Tibial nerve (tissue), 4 donors: ENCODE data around the gene CATSPERZ. TPM values are rescaled to one million over a fixed set of nuclear protein-coding genes. Genes with fewer than 3 reads are reported as not detected.
A peak's percentile ranks its signal among the peaks of the same experiment; 100 is the strongest.

Experiments used
- DNase-seq, 2 donors: peaks; one replicate each; pipeline ENCODE4 v3.0.0-alpha.2; 2019; ENCODE audit warnings: low spot score in 2 of 2
- H3K27ac ChIP-seq, 4 donors: fragments of 200-600 bp; sonication (generic) in 3 of 4; one replicate each; pipeline ENCODE4 v1.5.1; 2017 to 2019; ENCODE audit warnings: mild to moderate bottlenecking in 1 of 4
- H3K27me3 ChIP-seq, 2 donors: fragments of 200-600 bp; sonication (generic) in 1 of 2; one replicate each; pipeline versions ENCODE4 v1.5.1 to v1.6.0; 2017 to 2019
- H3K36me3 ChIP-seq, 3 donors: fragments of 200-600 bp; sonication (generic); one replicate each; pipeline ENCODE4 v1.5.1; 2018 to 2019
- H3K4me1 ChIP-seq, 4 donors: fragments of 200-600 bp; sonication (generic) in 3 of 4; one replicate each; pipeline ENCODE4 v1.5.1; 2017 to 2019
- H3K4me3 ChIP-seq, 4 donors: fragments of 200-600 bp; sonication (generic) in 3 of 4; one replicate each; pipeline ENCODE4 v1.5.1; 2017 to 2019; ENCODE audit warnings: mild to moderate bottlenecking in 1 of 4, moderate library complexity in 1 of 4
- H3K9me3 ChIP-seq, 4 donors: fragments of 200-600 bp; sonication (generic) in 3 of 4; one replicate each; pipeline ENCODE4 v1.5.1; 2017 to 2019
- EP300 ChIP-seq, 2 donors: sonication (generic); formaldehyde crosslinking; IDR thresholded peaks; one replicate each; pipeline ENCODE4 v1.6.1; 2017; ENCODE audit warnings: antibody characterized with exemption in 2 of 2, mild to moderate bottlenecking in 1 of 2
- POLR2A ChIP-seq, 2 donors: fragments of 450-650 bp; IDR thresholded peaks; one replicate each; pipeline ENCODE4 v1.6.1; 2017; ENCODE audit warnings: antibody characterized with exemption in 2 of 2, mild to moderate bottlenecking in 2 of 2, moderate library complexity in 2 of 2
- WGBS, 2 donors: methylation state at CpG; one replicate each; pipeline ENCODE4 v1.1.5; 2018; 5-methylcytosine and 5-hydroxymethylcytosine counted together
- total RNA-seq, 4 donors: library from RNA; depleted of rRNA; stranded (reverse); fragments of >200 nt; gene quantifications; one replicate each; pipeline ENCODE4 v1.1.0, GENCODE V29; 2016
- TF ChIP-seq, protein P1 (sequence below), 5 experiments: fragments of 200-600 bp in 3 of 5; fragments of 450-650 bp in 2 of 5; sonication (generic) in 3 of 5; IDR thresholded peaks; one replicate each; pipeline ENCODE4 v1.5.1; 2016 to 2019; ENCODE audit warnings: antibody characterized with exemption in 5 of 5, mild to moderate bottlenecking in 3 of 5, moderate library complexity in 2 of 5

The CATSPERZ gene
- total RNA-seq, 4 donors from 2014 or later = not detected

- Histone ChIP-seq H3K27ac (no peak overlapping the region), H3K4me3 (peak overlapping the region in 2 of 4 donors; percentile 23 to 44), H3K27me3 (peaks cover 0 to 69% of the 10 kb centered on the region in 2 donors), H3K4me1 (peaks cover 0 to 23% (median 9%) of the 10 kb centered on the region in 4 donors), H3K9me3 (no peaks in the 10 kb centered on the region), H3K36me3 (peaks cover 0 to 18% (median 0%) of the 10 kb centered on the region in 3 donors)
- TF ChIP-seq POLR2A (IDR thresholded peaks at IDR 0.05) (no peak), EP300 (IDR thresholded peaks at IDR 0.05) (no peak)
- TF ChIP-seq, protein P1, sequence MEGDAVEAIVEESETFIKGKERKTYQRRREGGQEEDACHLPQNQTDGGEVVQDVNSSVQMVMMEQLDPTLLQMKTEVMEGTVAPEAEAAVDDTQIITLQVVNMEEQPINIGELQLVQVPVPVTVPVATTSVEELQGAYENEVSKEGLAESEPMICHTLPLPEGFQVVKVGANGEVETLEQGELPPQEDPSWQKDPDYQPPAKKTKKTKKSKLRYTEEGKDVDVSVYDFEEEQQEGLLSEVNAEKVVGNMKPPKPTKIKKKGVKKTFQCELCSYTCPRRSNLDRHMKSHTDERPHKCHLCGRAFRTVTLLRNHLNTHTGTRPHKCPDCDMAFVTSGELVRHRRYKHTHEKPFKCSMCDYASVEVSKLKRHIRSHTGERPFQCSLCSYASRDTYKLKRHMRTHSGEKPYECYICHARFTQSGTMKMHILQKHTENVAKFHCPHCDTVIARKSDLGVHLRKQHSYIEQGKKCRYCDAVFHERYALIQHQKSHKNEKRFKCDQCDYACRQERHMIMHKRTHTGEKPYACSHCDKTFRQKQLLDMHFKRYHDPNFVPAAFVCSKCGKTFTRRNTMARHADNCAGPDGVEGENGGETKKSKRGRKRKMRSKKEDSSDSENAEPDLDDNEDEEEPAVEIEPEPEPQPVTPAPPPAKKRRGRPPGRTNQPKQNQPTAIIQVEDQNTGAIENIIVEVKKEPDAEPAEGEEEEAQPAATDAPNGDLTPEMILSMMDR (IDR thresholded peaks at IDR 0.05) = no peak
- 0 to 1% methylated on average over 42 to 52 of the region's 96 CpGs for WGBS, 2 donors
- DNase-seq = no peak
These were observed 8.3 kb upstream of the CATSPERZ start for GRCh38 chr11:64291752-64292459.

GRCh38 chr11:64292460-64293254, 7.5 kb upstream of the CATSPERZ start:
- no peak for DNase-seq
- Histone ChIP-seq H3K36me3 (peaks cover 0 to 18% (median 0%) of the 10 kb centered on the region in 3 donors), H3K27ac (no peak overlapping the region), H3K4me1 (peaks cover 0 to 26% (median 9%) of the 10 kb centered on the region in 4 donors), H3K9me3 (no peaks in the 10 kb centered on the region), H3K4me3 (peak overlapping the region in 2 of 4 donors; percentile 23 to 44), H3K27me3 (peaks cover 0 to 76% of the 10 kb centered on the region in 2 donors)
- no peak for TF ChIP-seq EP300 (IDR thresholded peaks at IDR 0.05)
- TF ChIP-seq, protein P1 (IDR thresholded peaks at IDR 0.05) = no peak
- no peak for TF ChIP-seq POLR2A (IDR thresholded peaks at IDR 0.05)
- 23 to 36% methylated on average over 33 to 39 of the region's 42 CpGs for WGBS, 2 donors

DNA sequence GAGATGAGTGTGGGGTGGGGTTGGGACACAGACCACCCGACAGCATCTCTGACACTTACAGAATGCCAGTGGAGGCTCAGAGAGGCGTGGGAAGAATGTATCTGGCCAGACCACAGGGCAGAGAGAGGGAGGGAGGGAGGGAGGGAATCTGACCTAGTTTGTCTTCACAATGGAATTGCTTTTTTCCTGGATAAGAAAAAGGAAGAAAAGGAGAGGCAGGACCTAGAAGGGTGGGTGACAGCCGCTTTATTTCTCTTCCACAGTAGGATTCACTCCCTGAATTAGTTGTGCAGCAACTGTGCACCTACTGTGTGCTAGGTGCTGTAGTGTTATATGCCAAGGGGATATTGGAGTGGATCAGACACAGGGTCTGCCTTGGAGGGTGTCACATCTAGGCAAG, 5.4 kb upstream of the CATSPERZ start:
- no peak for DNase-seq
- Histone ChIP-seq H3K27ac (no peak overlapping the region), H3K4me3 (no peak overlapping the region), H3K36me3 (peaks cover 0 to 2% (median 0%) of the 10 kb centered on the region in 3 donors), H3K27me3 (peaks cover 2 to 93% of the 10 kb centered on the region in 2 donors), H3K9me3 (no peaks in the 10 kb centered on the region), H3K4me1 (peaks cover 0 to 36% (median 18%) of the 10 kb centered on the region in 4 donors)
- TF ChIP-seq, protein P1 (IDR thresholded peaks at IDR 0.05) = no peak
- TF ChIP-seq POLR2A (IDR thresholded peaks at IDR 0.05) = no peak
- no peak for TF ChIP-seq EP300 (IDR thresholded peaks at IDR 0.05)
- 29 to 30% methylated on average over 3 of the region's 3 CpGs for WGBS, 2 donors

DNA sequence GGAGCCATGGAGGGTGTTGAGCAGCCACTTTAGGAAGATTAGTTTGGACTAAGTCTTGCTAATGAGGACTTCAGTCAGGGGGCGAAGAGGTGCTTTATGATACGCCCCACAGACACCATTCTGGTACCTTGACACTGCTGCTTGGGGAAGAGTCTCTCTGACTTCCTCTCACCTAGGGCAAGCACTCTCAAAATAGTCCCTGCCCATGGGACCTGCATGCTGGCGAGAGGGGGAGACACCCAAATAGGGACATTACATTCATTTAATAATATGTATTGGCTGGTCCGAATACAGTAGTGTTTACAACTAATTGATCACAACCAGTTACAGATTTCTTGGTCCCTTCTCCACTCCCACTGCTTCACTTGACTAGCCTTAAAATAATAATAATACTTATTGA, 4.4 kb upstream of the CATSPERZ start:
- Histone ChIP-seq H3K36me3 (no peaks in the 10 kb centered on the region), H3K9me3 (no peaks in the 10 kb centered on the region), H3K4me3 (no peak overlapping the region), H3K4me1 (peaks cover 0 to 46% (median 28%) of the 10 kb centered on the region in 4 donors), H3K27ac (no peak overlapping the region), H3K27me3 (peaks cover 2 to 94% of the 10 kb centered on the region in 2 donors)
- TF ChIP-seq, protein P1 (IDR thresholded peaks at IDR 0.05) = no peak
- no peak for TF ChIP-seq EP300 (IDR thresholded peaks at IDR 0.05)
- TF ChIP-seq POLR2A (IDR thresholded peaks at IDR 0.05) = no peak
- no peak for DNase-seq
- WGBS, 2 donors = 88 to 89% methylated on average over 4 of the region's 4 CpGs

DNA sequence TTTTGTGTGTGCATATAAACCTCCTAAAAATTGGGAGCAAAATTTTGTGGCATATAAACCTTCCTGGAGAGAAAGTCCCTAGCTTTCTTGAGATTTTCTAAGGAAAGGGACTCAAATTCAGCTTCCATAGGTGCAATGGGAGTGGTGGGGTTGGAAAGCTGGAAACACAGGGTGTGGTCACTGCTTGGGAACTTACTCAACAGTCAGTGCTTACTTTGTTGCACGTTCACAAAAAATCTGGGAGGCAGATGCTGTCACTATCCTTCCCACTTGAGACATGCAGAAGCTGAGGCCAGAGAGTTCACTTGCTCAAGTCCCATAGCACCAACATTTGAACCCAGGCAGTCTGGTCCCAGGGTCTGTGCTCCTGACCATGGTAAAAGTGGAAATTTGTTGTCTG, 3.9 kb upstream of the CATSPERZ start:
- TF ChIP-seq EP300 (IDR thresholded peaks at IDR 0.05) (no peak), POLR2A (IDR thresholded peaks at IDR 0.05) (no peak)
- TF ChIP-seq, protein P1 (IDR thresholded peaks at IDR 0.05) = no peak

More for the DNA sequence above, 3.9 kb upstream of the CATSPERZ start:
- no peak for DNase-seq
- Histone ChIP-seq H3K4me3 (no peak overlapping the region), H3K27ac (no peak overlapping the region), H3K36me3 (no peaks in the 10 kb centered on the region), H3K4me1 (peaks cover 0 to 48% (median 28%) of the 10 kb centered on the region in 4 donors), H3K27me3 (peaks cover 2 to 94% of the 10 kb centered on the region in 2 donors), H3K9me3 (no peaks in the 10 kb centered on the region)
- WGBS, 2 donors = 32 to 50% methylated on average over 1 of the region's 1 CpG
